HCT116 (cell line): Measurements from ENCODE around the gene MOV10. TPM values are rescaled to one million over a fixed set of nuclear protein-coding genes. Genes with fewer than 3 reads are reported as not detected.

Experiments
- ATAC-seq: fragments of 200-7000 bp; cut with Tn5 transposase; 2 replicates; pipeline ENCODE4 v1.9.1; 2020; ENCODE audit warnings: mild to moderate bottlenecking, moderate library complexity
- BruUV-seq: library from RNA; stranded (reverse); fragments of 400-500 nt; replicated peaks from 2 replicates; lab custom pipeline; 2021; lab: Mats Ljungman, UMichigan
- CTCF ChIA-PET: fragments of 300-600 bp; sonication (Branson Sonifier 250); formaldehyde crosslinking; loops from one replicate; lab custom pipeline; 2021; ENCODE audit warnings: antibody characterized with exemption; lab: Charles Lee
- POLR2A ChIA-PET: fragments of 300-600, 350-600 bp; sonication (Branson Sonifier 250); formaldehyde crosslinking; loops from one replicate; lab custom pipeline; 2021; ENCODE audit warnings: antibody characterized with exemption; lab: Charles Lee
- RAD21 ChIA-PET, 2 experiments: fragments of 300-600 bp; sonication (Branson Sonifier 250); formaldehyde crosslinking; loops; one replicate each; lab custom pipeline; 2023; ENCODE audit warnings: low total read pairs in 2 of 2; ENCODE audit not compliant: uncharacterized antibody in 2 of 2, unreplicated experiment in 2 of 2, low non-redundant PET in 1 of 2; lab: Charles Lee
- DNase-seq: peaks from one replicate; pipeline ENCODE4 v3.0.0-alpha.2; 2010; ENCODE audit warnings: low read depth, low spot score
- H2AFZ ChIP-seq: fragments of 200-600 bp; shearing (Covaris generic), sonication (generic); 2 replicates; pipeline ENCODE4 v1.6.1; 2017; ENCODE audit warnings: low read depth, mixed run types, mixed read lengths, antibody characterized with exemption, low read length; ENCODE audit not compliant: poor library complexity, severe bottlenecking
- H3K27ac ChIP-seq: 2 replicates; pipeline ENCODE4 v1.5.1; 2012; ENCODE audit warnings: low read depth, low read length
- H3K27me3 ChIP-seq: fragments of 200-600 bp; sonication (generic); 2 replicates; pipeline ENCODE4 v1.6.1; 2016; ENCODE audit warnings: mixed run types, low read length, mixed read lengths; ENCODE audit not compliant: insufficient read depth
- H3K36me3 ChIP-seq, 2 experiments: fragments of 200-500 bp in 1 of 2; fragments of 200-600 bp in 1 of 2; sonication (Bioruptor generic) in 1 of 2; sonication (generic) in 1 of 2; 2 replicates each; pipeline versions ENCODE4 v1.5.1 to v1.6.1; 2014 to 2016; ENCODE audit warnings: low read length in 2 of 2, inconsistent platforms in 1 of 2, mixed read lengths in 1 of 2, mixed run types in 1 of 2; ENCODE audit not compliant: insufficient read depth in 2 of 2, control insufficient read depth in 1 of 2
- H3K4me1 ChIP-seq, 2 experiments: fragments of 200-600 bp in 1 of 2; sonication (generic) in 1 of 2; 2 replicates each; pipeline versions ENCODE4 v1.5.1 to v1.6.1; 2012 to 2017; ENCODE audit warnings: low read length in 2 of 2, inconsistent platforms in 1 of 2, mild to moderate bottlenecking in 1 of 2, mixed read lengths in 1 of 2, mixed run types in 1 of 2, moderate library complexity in 1 of 2; ENCODE audit not compliant: insufficient read depth in 2 of 2, control insufficient read depth in 1 of 2
- H3K4me2 ChIP-seq: fragments of 200-600 bp; sonication (generic); 2 replicates; pipeline ENCODE4 v1.6.1; 2017; ENCODE audit warnings: mixed run types, low read length, mixed read lengths
- H3K4me3 ChIP-seq, 2 experiments: fragments of 200-600 bp in 1 of 2; sonication (generic) in 1 of 2; replicated peaks in 1 of 2; 2 replicates each; pipeline ENCODE4 v1.5.1; 2011 to 2016; ENCODE audit warnings: low read length in 2 of 2, control low read depth in 1 of 2, low read depth in 1 of 2, mild to moderate bottlenecking in 1 of 2, mixed read lengths in 1 of 2, mixed run types in 1 of 2
- H3K79me2 ChIP-seq: fragments of 200-600 bp; sonication (generic); 2 replicates; pipeline ENCODE4 v1.6.1; 2017; ENCODE audit warnings: mild to moderate bottlenecking, mixed run types, low read length, moderate library complexity, mixed read lengths; ENCODE audit not compliant: insufficient read depth
- H3K9ac ChIP-seq: fragments of 200-600 bp; sonication (generic); 2 replicates; pipeline ENCODE4 v1.6.1; 2016; ENCODE audit warnings: low read length, mixed read lengths
- H3K9me2 ChIP-seq: fragments of 200-600 bp; sonication (generic), shearing (Covaris generic); 2 replicates; pipeline ENCODE4 v1.6.1; 2017; ENCODE audit warnings: mixed run types, mild to moderate bottlenecking, moderate library complexity; ENCODE audit not compliant: insufficient read depth
- H3K9me3 ChIP-seq, 2 experiments: fragments of 200-500 bp in 1 of 2; fragments of 200-600 bp in 1 of 2; sonication (Bioruptor generic) in 1 of 2; sonication (generic) in 1 of 2; 2 replicates each; pipeline ENCODE4 v1.6.1; 2014 to 2017; ENCODE audit warnings: low read length in 2 of 2, mixed read lengths in 2 of 2, inconsistent platforms in 1 of 2, low read depth in 1 of 2, mild to moderate bottlenecking in 1 of 2, mixed run types in 1 of 2, moderate library complexity in 1 of 2; ENCODE audit not compliant: control insufficient read depth in 1 of 2, insufficient read depth in 1 of 2
- H4K20me1 ChIP-seq: fragments of 200-600 bp; sonication (generic), shearing (Covaris generic); 2 replicates; pipeline ENCODE4 v1.6.1; 2017; ENCODE audit warnings: mixed run types, mild to moderate bottlenecking, moderate library complexity; ENCODE audit not compliant: insufficient read depth
- CEBPB ChIP-seq: IDR thresholded peaks from 2 replicates; pipeline ENCODE4 v1.6.1; 2012; ENCODE audit warnings: low read depth
- EGR1 ChIP-seq: IDR thresholded peaks from 2 replicates; pipeline ENCODE4 v1.6.1; 2012; ENCODE audit warnings: low read depth
- ELF1 ChIP-seq: IDR thresholded peaks from 2 replicates; pipeline ENCODE4 v1.6.1; 2012; ENCODE audit warnings: low read depth, borderline replicate concordance
- JUND ChIP-seq: IDR thresholded peaks from 2 replicates; pipeline ENCODE4 v1.6.1; 2012
- POLR2AphosphoS5 ChIP-seq: IDR thresholded peaks from 2 replicates; pipeline ENCODE4 v1.6.1; 2011; ENCODE audit warnings: mild to moderate bottlenecking, low read depth, low read length, moderate library complexity
- RAD21 ChIP-seq: IDR thresholded peaks from 2 replicates; pipeline ENCODE4 v1.6.1; 2012; ENCODE audit warnings: low read depth, mild to moderate bottlenecking
- SIN3A ChIP-seq: IDR thresholded peaks from 2 replicates; pipeline ENCODE4 v1.6.1; 2012; ENCODE audit warnings: low read depth
- ZFX ChIP-seq: fragments of 450-650 bp; IDR thresholded peaks from 2 replicates; pipeline ENCODE4 v1.6.1; 2017
- ZNF274 ChIP-seq: fragments of 200-500 bp; sonication (Bioruptor generic); IDR thresholded peaks from 2 replicates; pipeline ENCODE4 v1.6.1; 2014; ENCODE audit warnings: mild to moderate bottlenecking, low read depth, low read length, inconsistent platforms
- intact Hi-C: fragments of 100-400 bp; cut with micrococcal nuclease; formaldehyde crosslinking; loops from 2 replicates; pipeline ENCODE4 v1.10.0; 2022
- total RNA-seq: library from RNA; stranded (reverse); gene quantifications from one replicate; pipeline ENCODE4 v1.2.1, GENCODE V29; 2021; ENCODE audit not compliant: unreplicated experiment
- TF ChIP-seq, protein P1 (sequence below): IDR thresholded peaks from 2 replicates; pipeline ENCODE4 v1.6.1; 2012
- TF ChIP-seq, protein P2 (sequence below): IDR thresholded peaks from 2 replicates; pipeline ENCODE4 v1.6.1; 2011; ENCODE audit warnings: mild to moderate bottlenecking, low read length, moderate library complexity; ENCODE audit not compliant: insufficient replicate concordance; ENCODE audit errors: extremely low read depth

Gene MOV10
- total RNA-seq, 1 experiment from 2014 or later = 109 TPM

DNA sequence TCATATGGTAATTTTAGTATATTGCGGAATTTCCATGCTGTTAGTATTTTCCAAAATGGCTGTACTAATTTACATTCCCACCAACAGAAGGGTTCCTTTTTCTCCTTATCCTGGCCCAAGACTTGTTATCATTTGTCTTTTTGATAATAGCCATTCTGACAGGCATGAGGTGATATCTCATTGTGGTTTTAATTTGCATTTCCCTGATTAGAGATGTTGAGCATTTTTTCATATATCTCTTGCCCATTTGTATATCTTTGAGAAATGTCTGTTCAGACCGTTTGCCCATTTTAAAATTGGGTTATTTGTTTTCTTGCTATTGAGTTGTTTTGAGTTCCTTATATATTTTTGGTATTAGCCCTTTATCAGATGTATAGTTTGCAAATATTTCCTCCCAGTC, 40.8 kb upstream of the MOV10 start:
- intact Hi-C loops = no loop called here
- Histone ChIP-seq H3K4me1 (peaks cover 9 to 36% of the 10 kb centered on the region in 2 experiments), H2AFZ (no peak overlapping the region), H4K20me1 (peaks cover 56% of the 10 kb centered on the region), H3K27me3 (no peaks in the 10 kb centered on the region), H3K9ac (no peak overlapping the region), H3K27ac (no peak overlapping the region), H3K79me2 (peaks cover 100% of the 10 kb centered on the region), H3K4me3 (no peak overlapping the region), H3K4me2 (no peak overlapping the region), H3K9me2 (no peaks in the 10 kb centered on the region), H3K36me3 (no peaks in the 10 kb centered on the region), H3K9me3 (no peaks in the 10 kb centered on the region)
- BruUV-seq = no TSS peak
- DNase-seq = no peak
- TF ChIP-seq SIN3A = no peak
- ATAC-seq = no peak
- CTCF ChIA-PET = no interaction called here
- POLR2A ChIA-PET = no interaction called here
- RAD21 ChIA-PET = no interaction called here

DNA sequence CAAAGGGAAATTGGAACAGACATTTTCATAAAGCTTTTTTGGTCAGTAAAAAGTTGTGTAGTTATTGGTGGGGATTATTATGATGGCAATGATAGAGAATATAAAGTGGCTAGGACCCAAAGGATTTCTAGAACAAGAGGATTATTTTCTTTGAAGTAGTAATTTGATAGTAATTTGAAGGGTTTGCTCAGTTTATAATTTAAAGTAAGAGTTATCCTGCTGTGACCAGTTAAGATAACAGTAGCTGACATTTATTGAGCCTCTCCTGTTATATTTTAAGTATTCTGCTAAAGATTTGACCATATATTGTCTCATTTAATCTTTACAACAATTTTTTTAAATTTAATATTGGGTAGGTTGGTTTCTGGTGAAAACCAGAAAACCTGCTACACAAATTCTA, 40.1 kb upstream of the MOV10 start:
- Histone ChIP-seq H2AFZ (no peak overlapping the region), H3K4me2 (no peak overlapping the region), H3K79me2 (peaks cover 99% of the 10 kb centered on the region), H3K27ac (no peak overlapping the region), H3K9ac (no peak overlapping the region), H3K9me3 (no peaks in the 10 kb centered on the region), H3K4me3 (no peak overlapping the region), H3K27me3 (no peaks in the 10 kb centered on the region), H3K9me2 (no peaks in the 10 kb centered on the region), H3K36me3 (no peaks in the 10 kb centered on the region), H3K4me1 (peaks cover 9 to 36% of the 10 kb centered on the region in 2 experiments), H4K20me1 (peaks cover 48% of the 10 kb centered on the region)
- no TSS peak for BruUV-seq
- ChIA-PET RAD21 (no interaction called here), POLR2A (no interaction called here), CTCF (no interaction called here)
- no peak for DNase-seq
- TF ChIP-seq ELF1 = no peak
- TF ChIP-seq ZNF274 = no peak
- TF ChIP-seq, protein P1, sequence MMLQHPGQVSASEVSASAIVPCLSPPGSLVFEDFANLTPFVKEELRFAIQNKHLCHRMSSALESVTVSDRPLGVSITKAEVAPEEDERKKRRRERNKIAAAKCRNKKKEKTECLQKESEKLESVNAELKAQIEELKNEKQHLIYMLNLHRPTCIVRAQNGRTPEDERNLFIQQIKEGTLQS = no peak
- TF ChIP-seq, protein P2, sequence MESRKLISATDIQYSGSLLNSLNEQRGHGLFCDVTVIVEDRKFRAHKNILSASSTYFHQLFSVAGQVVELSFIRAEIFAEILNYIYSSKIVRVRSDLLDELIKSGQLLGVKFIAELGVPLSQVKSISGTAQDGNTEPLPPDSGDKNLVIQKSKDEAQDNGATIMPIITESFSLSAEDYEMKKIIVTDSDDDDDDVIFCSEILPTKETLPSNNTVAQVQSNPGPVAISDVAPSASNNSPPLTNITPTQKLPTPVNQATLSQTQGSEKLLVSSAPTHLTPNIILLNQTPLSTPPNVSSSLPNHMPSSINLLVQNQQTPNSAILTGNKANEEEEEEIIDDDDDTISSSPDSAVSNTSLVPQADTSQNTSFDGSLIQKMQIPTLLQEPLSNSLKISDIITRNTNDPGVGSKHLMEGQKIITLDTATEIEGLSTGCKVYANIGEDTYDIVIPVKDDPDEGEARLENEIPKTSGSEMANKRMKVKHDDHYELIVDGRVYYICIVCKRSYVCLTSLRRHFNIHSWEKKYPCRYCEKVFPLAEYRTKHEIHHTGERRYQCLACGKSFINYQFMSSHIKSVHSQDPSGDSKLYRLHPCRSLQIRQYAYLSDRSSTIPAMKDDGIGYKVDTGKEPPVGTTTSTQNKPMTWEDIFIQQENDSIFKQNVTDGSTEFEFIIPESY = no peak
- no peak for TF ChIP-seq CEBPB
- no peak for TF ChIP-seq EGR1
- TF ChIP-seq POLR2AphosphoS5 = no peak
- no peak for TF ChIP-seq JUND
- TF ChIP-seq RAD21 = no peak
- TF ChIP-seq ZFX = no peak
- no peak for ATAC-seq
- intact Hi-C loops = no loop called here
